SK-N-SH (cell line): ENCODE data around the gene DSG4.

Experiments used
- CTCF ChIP-seq: fragments of 200-600 bp; sonication (generic); IDR thresholded peaks from 2 replicates; pipeline ENCODE4 v1.6.1; 2017; ENCODE audit warnings: antibody characterized with exemption, mild to moderate bottlenecking, moderate library complexity
- GABPA ChIP-seq: IDR thresholded peaks from 2 replicates; pipeline ENCODE4 v1.4.0; 2012; ENCODE audit warnings: low read depth, mild to moderate bottlenecking
- POLR2AphosphoS5 ChIP-seq: IDR thresholded peaks from 2 replicates; pipeline ENCODE4 v1.6.1; 2012; ENCODE audit warnings: low read depth, low read length
- RFX5 ChIP-seq: IDR thresholded peaks from 2 replicates; pipeline ENCODE4 v1.6.1; 2012; ENCODE audit warnings: mild to moderate bottlenecking, improper control_type of control experiment, low read length
- USF1 ChIP-seq: IDR thresholded peaks from 2 replicates; pipeline ENCODE4 v1.4.0; 2012; ENCODE audit warnings: low read depth, borderline replicate concordance
- YY1 ChIP-seq: IDR thresholded peaks from 2 replicates; pipeline ENCODE4 v1.4.0; 2012; ENCODE audit warnings: low read depth, mild to moderate bottlenecking

DNA sequence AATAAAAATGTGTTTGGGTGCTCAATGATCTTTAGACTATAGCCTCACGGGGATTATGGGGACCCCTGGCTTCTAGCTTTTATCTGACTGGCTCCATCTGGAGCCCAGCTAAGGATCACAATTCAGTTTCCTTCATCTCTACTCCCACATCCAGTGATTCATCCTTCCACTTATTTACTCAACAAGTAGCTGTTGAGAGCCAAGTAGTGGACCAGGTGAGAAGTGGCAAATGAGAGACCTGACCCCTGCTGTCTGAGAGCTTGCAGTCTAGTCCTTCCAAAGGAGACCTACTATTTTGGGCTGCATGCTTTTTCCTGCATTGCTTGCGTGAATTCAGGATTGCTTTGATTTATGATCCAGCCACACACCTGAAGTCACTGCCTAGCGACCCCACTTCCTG is 60.2 kb downstream of the DSG4 start:
- no peak for TF ChIP-seq CTCF
- no peak for TF ChIP-seq USF1
- TF ChIP-seq GABPA, result no peak
- TF ChIP-seq YY1, result no peak
- no peak for TF ChIP-seq RFX5
- TF ChIP-seq POLR2AphosphoS5, result no peak
